Stimulated activated CD4-positive, alpha-beta T cell treated with anti-CD3 and anti-CD28 coated beads, TNF-alpha, amount 100 ng/mL, for 4 hours (primary cell): ENCODE results near the gene CHSY1.

ENCODE experiments used
- DNase-seq, 3 experiments: peaks; one replicate each; pipeline ENCODE4 v3.0.0-alpha.2; 2020; ENCODE audit warnings: low read depth in 3 of 3

CHSY1 gene

GRCh38 chr15:101188637-101189408 is 63.0 kb downstream of the CHSY1 start:
- no peak for DNase-seq

- no peak for DNase-seq
These were observed 63.8 kb downstream of the CHSY1 start for GRCh38 chr15:101187820-101188636.

- DNase-seq: no peak
These were observed 66.1 kb downstream of the CHSY1 start for GRCh38 chr15:101185770-101186169.

GRCh38 chr15:101185336-101185735 is 66.5 kb downstream of the CHSY1 start:
- DNase-seq: no peak

GRCh38 chr15:101184830-101185229 is 67.0 kb downstream of the CHSY1 start:
- DNase-seq: no peak

GRCh38 chr15:101183931-101184305 is 67.9 kb downstream of the CHSY1 start:
- DNase-seq: no peak

- no peak for DNase-seq
These were observed 68.5 kb downstream of the CHSY1 start for GRCh38 chr15:101183226-101183930.

GRCh38 chr15:101182215-101182614 is 69.6 kb downstream of the CHSY1 start:
- DNase-seq: no peak

- DNase-seq: no peak
These were observed 70.5 kb downstream of the CHSY1 start for GRCh38 chr15:101181349-101181748.

GRCh38 chr15:101180620-101181307 is 71.1 kb downstream of the CHSY1 start:
- no peak for DNase-seq

- DNase-seq: no peak
These were observed 72.3 kb downstream of the CHSY1 start for GRCh38 chr15:101179341-101180153.

- no peak for DNase-seq
These were observed 72.9 kb downstream of the CHSY1 start for GRCh38 chr15:101178931-101179330.

GRCh38 chr15:101178479-101178878 is 73.4 kb downstream of the CHSY1 start:
- DNase-seq: no peak

GRCh38 chr15:101177866-101178265 is 74.0 kb downstream of the CHSY1 start:
- DNase-seq: no peak

- DNase-seq: no peak
These were observed 75.2 kb downstream of the CHSY1 start for GRCh38 chr15:101176625-101177024.

- no peak for DNase-seq
These were observed 76.4 kb downstream of the CHSY1 start for GRCh38 chr15:101175401-101175800.

GRCh38 chr15:101174152-101174920 is 77.5 kb downstream of the CHSY1 start:
- DNase-seq: no peak

GRCh38 chr15:101173233-101174119 is 78.4 kb downstream of the CHSY1 start:
- no peak for DNase-seq

- DNase-seq: no peak
These were observed 79.3 kb downstream of the CHSY1 start for GRCh38 chr15:101172501-101173071.
